KG1 (cell line): ENCODE results near the gene PIR.
A peak's percentile ranks its signal among the peaks of the same experiment; 100 is the strongest.

Experiments used
- DNase-seq: peaks from one replicate; lab custom pipeline; 2025; lab: John Stamatoyannopoulos, UW

PIR gene

DNA sequence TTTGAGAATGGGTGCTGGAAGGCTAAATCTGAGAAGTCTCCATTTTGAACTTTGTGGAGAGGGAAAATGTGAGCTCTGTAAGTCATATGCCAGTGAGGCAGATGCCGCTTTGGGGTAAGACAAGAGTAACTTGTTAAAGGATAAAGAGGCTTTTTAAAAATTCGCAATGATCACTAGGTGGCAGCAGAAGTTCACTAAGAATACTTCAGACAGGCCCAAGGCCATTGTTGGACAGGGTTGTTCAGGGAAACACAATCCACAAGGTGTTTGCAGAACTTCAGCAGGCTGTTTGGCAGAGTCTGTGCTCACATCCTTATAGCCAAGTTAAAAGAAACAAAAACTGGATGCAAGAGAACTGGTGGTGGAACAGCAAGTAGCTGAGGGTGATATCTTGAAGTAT is 144.1 kb downstream of the PIR start:
- peak; percentile 8 for DNase-seq

DNA sequence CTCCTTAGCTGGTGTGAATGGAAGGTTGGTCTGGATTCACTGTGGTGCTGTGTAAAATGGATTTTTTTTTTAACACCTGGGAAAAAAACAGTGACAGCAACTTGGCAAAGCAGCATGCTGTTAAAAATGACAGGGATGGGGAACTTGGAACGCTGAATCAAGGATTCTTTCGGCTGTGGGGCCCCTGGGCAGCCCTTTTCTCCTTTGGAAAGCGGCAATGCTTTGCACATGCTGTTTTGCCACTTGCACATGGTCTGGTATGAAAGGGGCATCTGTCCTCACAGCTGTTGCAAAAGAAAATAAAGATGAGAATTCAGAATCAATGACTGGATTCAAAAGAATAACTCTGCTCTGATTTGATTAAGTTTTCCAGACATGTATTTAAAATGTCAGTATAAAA is 147.2 kb downstream of the PIR start:
- no peak for DNase-seq

DNA sequence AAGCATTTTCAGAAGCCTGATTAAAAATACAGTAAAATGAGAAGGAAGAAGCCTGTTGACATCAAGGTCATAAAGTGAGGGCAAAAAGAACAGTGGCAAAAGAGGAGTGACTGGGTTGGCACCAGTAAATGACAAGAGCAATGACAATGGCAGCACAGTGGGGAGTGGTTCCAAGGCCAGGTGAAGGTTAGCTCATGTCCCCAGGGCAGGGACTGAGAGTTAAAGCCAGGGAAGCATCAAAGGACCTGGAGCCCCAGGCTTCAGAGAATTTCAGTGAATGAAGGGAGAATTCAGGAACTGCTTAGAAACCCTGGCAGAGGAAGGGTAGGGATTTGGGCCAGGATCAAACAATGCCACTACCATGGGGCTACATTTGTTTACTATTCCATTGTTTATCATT is 149.0 kb downstream of the PIR start:
- no peak for DNase-seq

DNA sequence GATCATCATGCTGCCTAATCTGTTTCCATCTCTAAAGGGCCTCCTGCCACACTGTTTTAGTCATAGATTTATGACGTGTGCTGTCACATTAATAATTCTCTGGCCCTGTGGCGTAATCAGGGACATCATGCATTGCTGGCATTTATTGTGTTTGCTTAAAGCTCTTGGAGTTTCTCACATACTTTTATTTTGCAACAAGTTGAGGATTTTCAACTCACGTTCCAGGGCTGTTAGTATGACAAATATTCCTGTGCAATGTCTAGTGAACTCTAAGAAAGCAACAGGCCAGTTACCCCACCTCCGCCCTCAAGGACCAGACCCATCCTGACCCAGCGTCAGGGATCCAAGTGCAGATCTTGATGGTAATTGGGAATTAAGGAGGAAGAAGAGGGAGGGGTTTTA is 150.1 kb downstream of the PIR start:
- DNase-seq, result no peak

DNA sequence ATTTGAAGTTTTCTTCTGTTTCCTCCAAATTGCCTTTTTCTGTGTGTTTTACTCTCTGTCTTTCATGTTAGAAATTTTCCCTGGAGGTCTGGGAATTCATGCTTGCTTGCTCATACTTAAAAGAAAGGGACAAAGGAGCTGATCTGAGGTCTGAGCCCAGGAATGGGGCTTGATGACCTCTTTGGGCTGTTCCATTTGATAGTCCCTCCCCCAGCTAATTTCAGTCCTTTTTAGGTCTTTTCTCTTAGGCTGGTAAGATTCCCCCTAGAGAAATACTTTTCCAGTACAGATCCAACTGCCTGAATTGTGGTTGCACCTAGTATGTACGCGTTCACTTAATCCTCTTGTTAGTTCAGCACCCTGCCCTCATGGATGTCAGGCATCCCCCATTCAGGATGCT is 152.3 kb downstream of the PIR start:
- DNase-seq, result no peak

DNA sequence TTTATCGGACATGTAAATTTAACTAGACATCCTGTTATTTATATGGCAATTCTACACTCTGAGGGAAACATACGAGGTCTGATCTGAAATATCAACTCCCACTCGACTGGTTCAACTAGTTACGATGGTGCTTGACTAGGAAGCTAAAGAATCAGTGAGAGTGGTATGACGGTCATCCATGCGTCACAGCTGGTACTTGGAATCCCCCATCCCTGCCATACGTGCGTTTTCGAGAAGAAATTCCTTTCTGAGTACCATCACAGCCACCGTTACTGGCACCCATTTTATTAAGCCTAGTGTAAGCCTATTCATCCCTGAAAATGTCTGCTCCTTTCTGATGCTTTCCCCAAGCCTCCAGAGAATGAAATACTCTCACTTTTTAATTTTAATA is 157.1 kb downstream of the PIR start:
- DNase-seq, result no peak

DNA sequence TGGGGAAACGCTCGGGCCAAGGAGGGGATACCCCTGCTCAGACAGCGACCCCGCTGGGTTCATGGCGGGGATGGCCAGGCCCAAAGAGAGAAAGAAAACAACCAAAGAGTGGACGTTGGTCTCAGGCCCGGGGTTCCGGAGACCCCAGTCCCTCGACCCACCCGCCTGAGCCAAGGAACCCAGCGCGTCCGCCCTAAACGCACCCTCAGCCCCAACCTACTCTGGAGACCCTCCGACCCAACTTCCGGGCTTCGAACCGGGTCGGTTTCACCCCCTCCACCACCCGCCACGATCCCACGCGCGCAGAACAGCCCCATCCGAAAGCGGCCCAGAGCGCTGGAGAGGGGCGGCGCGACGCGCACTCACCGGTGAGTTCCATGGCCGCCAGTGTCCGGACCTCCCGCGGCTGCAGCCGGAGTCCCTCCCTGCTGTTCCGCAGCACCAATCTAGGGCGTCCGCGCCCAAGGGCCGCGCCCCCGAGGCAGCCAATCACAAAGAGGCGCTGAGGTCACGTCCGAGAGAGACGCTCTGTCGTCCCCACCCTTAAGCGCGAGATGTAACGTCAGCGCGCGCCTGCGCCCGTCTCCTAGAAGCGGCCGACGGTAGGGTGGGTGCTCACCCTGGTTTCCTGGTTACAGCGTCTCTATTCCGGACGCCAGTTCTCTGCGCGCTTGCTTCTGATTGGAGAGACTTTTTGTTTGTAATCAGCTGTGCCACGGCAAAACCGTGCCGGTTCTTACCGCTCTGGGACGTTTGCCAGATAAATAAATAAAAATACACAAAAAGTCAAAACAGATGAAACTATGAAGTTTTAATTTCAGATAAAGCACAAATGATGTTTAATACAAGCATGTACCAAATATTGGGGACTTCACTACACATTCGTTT is 157.8 kb downstream of the PIR start, which contains the start of gene PIGA:
Gene PIGA (minus strand): TSS at position 389 of the 888 bp plus-strand sequence. CDS start 3,593 bp downstream, outside the sequence.
- DNase-seq, result peak; percentile 61
